ENCODE data around the gene ZNF496. TPM values are rescaled to one million over a fixed set of nuclear protein-coding genes. Genes with fewer than 3 reads are reported as not detected.
A peak's percentile ranks its signal among the peaks of the same experiment; 100 is the strongest.

ZNF496 gene
- total and polyA plus RNA-seq, 3 donors from 2014 or later: 45.0 to 71.1 (median 61.6) TPM

DNA sequence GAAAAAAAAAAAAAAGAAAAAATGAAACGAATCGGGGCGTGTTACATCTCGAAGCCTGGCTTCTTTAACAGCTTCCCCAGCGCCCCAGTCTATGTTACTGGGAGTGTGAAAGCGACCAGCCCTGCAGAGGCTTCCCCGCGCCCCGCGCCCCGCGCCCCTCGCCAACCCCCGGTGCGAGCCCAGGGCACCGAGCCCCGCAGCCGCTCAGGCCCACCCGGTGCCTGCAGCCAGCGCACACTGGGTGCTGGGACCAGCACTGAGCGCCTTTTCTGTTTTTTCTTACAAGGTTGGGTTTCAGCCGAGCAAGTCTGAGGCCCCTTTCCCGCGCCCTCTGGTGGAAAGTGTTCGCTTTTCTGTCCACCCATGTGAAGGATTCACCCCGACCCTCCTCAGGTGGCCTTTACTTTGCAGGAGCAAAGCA lies 42.1 kb upstream of the ZNF496 start:
- peak; percentile 69 for DNase-seq
- TF ChIP-seq POLR2A (IDR thresholded peaks at IDR 0.05) (no peak), CTCF (IDR thresholded peaks at IDR 0.05) (peak; percentile 27 to 53 (median 28))
- intact Hi-C loops (cut with DNase I; ENCODE audit: low total_unique reads): no loop called here
- H3K4me1 ChIP-seq: no peaks in the 10 kb centered on the region
- no peaks in the 10 kb centered on the region for H3K9me3 ChIP-seq
- H3K4me3 ChIP-seq: peak overlapping the region; percentile 27 to 42
- WGBS, 2 donors: 9 to 27% methylated on average over 26 of the region's 26 CpGs
- no peaks in the 10 kb centered on the region for H3K27me3 ChIP-seq
- H3K36me3 ChIP-seq (ENCODE audit: low read depth, missing control alignments): no peaks in the 10 kb centered on the region
- H3K27ac ChIP-seq: no peak overlapping the region

DNA sequence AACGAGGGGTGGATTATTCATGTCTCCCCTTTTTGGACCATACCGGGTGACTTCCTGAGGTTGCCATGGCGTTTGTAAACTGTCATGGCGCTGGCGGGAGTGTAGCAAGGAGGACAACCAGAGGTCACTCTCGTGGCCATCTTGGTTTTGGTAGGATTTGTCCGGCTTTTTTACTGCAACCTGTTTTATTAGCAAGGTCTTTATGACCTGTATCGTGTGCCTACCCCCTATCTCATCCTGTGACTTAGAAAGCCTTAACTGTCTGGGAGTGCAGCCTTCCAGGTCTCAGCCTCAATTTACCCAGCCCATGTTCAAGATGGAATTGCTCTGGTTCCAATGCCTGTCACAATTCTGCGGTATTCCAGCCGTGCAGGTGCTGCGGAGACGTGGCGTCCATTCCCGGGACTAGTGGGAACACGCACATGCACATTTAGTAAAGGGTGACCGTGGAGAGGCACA lies 40.2 kb upstream of the ZNF496 start:
- WGBS, 2 donors: 63 to 73% methylated on average over 16 of the region's 16 CpGs
- intact Hi-C loops (cut with DNase I; ENCODE audit: low total_unique reads): no loop called here
- H3K27me3 ChIP-seq: no peaks in the 10 kb centered on the region

GRCh38 chr1:247370786-247371732 lies 39.4 kb upstream of the ZNF496 start:
- intact Hi-C loops (cut with DNase I; ENCODE audit: low total_unique reads): no loop called here
- WGBS, 2 donors: 61 to 70% methylated on average over 16 of the region's 16 CpGs

More for the DNA sequence above, 40.2 kb upstream of the ZNF496 start:
- TF ChIP-seq CTCF (IDR thresholded peaks at IDR 0.05) (no peak), POLR2A (IDR thresholded peaks at IDR 0.05) (no peak)
- Histone ChIP-seq H3K9me3 (no peaks in the 10 kb centered on the region), H3K4me1 (no peaks in the 10 kb centered on the region), H3K4me3 (no peak overlapping the region), H3K27ac (no peak overlapping the region), H3K36me3 (ENCODE audit: low read depth, missing control alignments) (no peaks in the 10 kb centered on the region)
- DNase-seq: no peak

DNA sequence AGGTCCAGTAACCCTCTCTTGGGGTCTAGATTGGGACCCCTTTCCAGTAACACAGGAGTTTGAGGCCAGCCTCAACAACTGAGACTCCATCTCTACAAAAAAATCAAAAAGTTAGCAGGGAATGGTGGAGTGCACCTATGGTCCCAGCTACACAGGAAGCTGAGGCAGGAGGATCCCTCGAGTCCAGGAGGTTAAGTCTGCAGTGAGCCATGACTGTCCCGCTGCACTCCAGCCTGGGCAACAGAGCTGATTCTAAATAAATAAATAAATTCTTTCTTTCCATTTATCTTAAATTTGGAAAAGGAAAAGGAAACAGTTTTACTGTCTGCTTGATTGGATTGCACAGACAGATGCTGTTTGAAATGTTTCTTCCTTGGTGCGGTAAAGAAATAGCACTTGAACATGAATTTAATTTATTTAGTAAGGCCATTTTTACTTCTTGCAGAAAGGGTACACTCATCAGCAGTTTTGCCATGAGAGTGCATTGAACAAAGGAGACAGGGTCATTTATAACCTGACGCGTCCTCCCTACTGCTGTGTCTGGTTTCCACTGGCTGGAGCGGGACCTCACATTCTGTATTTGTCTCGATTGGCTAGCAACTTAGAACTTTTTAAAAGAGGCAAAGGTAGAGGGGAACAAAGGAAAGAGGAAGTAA lies 37.0 kb upstream of the ZNF496 start:
- no peak overlapping the region for H3K27ac ChIP-seq
- no peak for DNase-seq
- no peaks in the 10 kb centered on the region for H3K27me3 ChIP-seq
- intact Hi-C loops (cut with DNase I; ENCODE audit: low total_unique reads): no loop called here
- H3K4me1 ChIP-seq: no peaks in the 10 kb centered on the region
- no peak for TF ChIP-seq CTCF (IDR thresholded peaks at IDR 0.05)
- no peak for TF ChIP-seq POLR2A (IDR thresholded peaks at IDR 0.05)
- no peak overlapping the region for H3K4me3 ChIP-seq
- WGBS, 2 donors: 82 to 83% methylated on average over 7 of the region's 7 CpGs
- no peaks in the 10 kb centered on the region for H3K9me3 ChIP-seq
- H3K36me3 ChIP-seq (ENCODE audit: low read depth, missing control alignments): no peaks in the 10 kb centered on the region

More at GRCh38 chr1:247370786-247371732, 39.4 kb upstream of the ZNF496 start:
- Histone ChIP-seq H3K27me3 (no peaks in the 10 kb centered on the region), H3K4me3 (no peak overlapping the region), H3K4me1 (no peaks in the 10 kb centered on the region), H3K27ac (no peak overlapping the region), H3K36me3 (ENCODE audit: low read depth, missing control alignments) (no peaks in the 10 kb centered on the region), H3K9me3 (no peaks in the 10 kb centered on the region)
- TF ChIP-seq POLR2A (IDR thresholded peaks at IDR 0.05) (no peak), CTCF (IDR thresholded peaks at IDR 0.05) (no peak)
- DNase-seq: no peak
